Panc1 (cell line): ENCODE measurements around the gene RHOH. TPM values are rescaled to one million over a fixed set of nuclear protein-coding genes. Genes with fewer than 3 reads are reported as not detected.

Experiments used
- ATAC-seq: fragments of 200-7000 bp; cut with Tn5 transposase; 2 replicates; pipeline ENCODE4 v1.9.1; 2020; ENCODE audit warnings: mild to moderate bottlenecking, moderate library complexity
- BruUV-seq: library from RNA; stranded (reverse); fragments of 400-500 nt; replicated peaks from 2 replicates; lab custom pipeline; 2021; lab: Mats Ljungman, UMichigan
- CTCF ChIA-PET: fragments of 300-600 bp; sonication (Branson Sonifier 250); formaldehyde crosslinking; loops from one replicate; lab custom pipeline; 2022; ENCODE audit warnings: antibody characterized with exemption; lab: Charles Lee
- POLR2A ChIA-PET: fragments of 300-600 bp; sonication (Branson Sonifier 250); formaldehyde crosslinking; loops from one replicate; lab custom pipeline; 2022; ENCODE audit warnings: antibody characterized with exemption; lab: Charles Lee
- DNase-seq: peaks from one replicate; pipeline ENCODE4 v3.0.0-alpha.2; 2010; ENCODE audit warnings: low read depth, low spot score
- H3K27ac ChIP-seq: 2 replicates; pipeline ENCODE4 v1.5.1; 2011; ENCODE audit warnings: mild to moderate bottlenecking, low read length, inconsistent platforms
- H3K27me3 ChIP-seq: fragments of 200-500 bp; sonication (Bioruptor generic); 2 replicates; pipeline ENCODE4 v1.6.0; 2014; ENCODE audit warnings: low read length, inconsistent platforms; ENCODE audit not compliant: control insufficient read depth, insufficient read depth
- H3K36me3 ChIP-seq: fragments of 200-500 bp; sonication (Bioruptor generic); 2 replicates; pipeline ENCODE4 v1.5.1; 2014; ENCODE audit warnings: inconsistent platforms, mild to moderate bottlenecking, low read length, moderate library complexity; ENCODE audit not compliant: control insufficient read depth, insufficient read depth
- H3K4me1 ChIP-seq: 2 replicates; pipeline ENCODE4 v1.5.1; 2011; ENCODE audit warnings: inconsistent platforms, mild to moderate bottlenecking, low read length, moderate library complexity; ENCODE audit not compliant: control insufficient read depth, insufficient read depth
- H3K4me3 ChIP-seq, 2 experiments: 2 replicates each; pipeline ENCODE4 v1.5.1; 2011 to 2012; ENCODE audit warnings: low read depth in 2 of 2, low read length in 2 of 2, mild to moderate bottlenecking in 2 of 2, inconsistent platforms in 1 of 2, moderate library complexity in 1 of 2
- H3K9me3 ChIP-seq: fragments of 200-500 bp; sonication (Bioruptor generic); 2 replicates; pipeline ENCODE4 v1.5.1; 2014; ENCODE audit warnings: low read depth, mild to moderate bottlenecking, inconsistent platforms, low read length, moderate library complexity; ENCODE audit not compliant: control insufficient read depth, insufficient read depth
- CTCF ChIP-seq: fragments of 450-650 bp; IDR thresholded peaks from 2 replicates; pipeline ENCODE4 v1.5.1; 2017; ENCODE audit warnings: mild to moderate bottlenecking
- POLR2AphosphoS5 ChIP-seq: IDR thresholded peaks from 2 replicates; pipeline ENCODE4 v1.6.1; 2012; ENCODE audit warnings: mild to moderate bottlenecking, low read depth, low read length, moderate library complexity
- REST ChIP-seq, 2 experiments: IDR thresholded peaks; 2 replicates each; pipeline ENCODE4 v1.6.1; 2011 to 2012; ENCODE audit warnings: low read depth in 2 of 2, control low read depth in 1 of 2, low read length in 1 of 2, mild to moderate bottlenecking in 1 of 2, moderate library complexity in 1 of 2; ENCODE audit not compliant: insufficient read depth in 1 of 2
- SIN3A ChIP-seq: IDR thresholded peaks from 2 replicates; pipeline ENCODE4 v1.6.1; 2012; ENCODE audit warnings: low read depth, mild to moderate bottlenecking, low read length, moderate library complexity, borderline replicate concordance; ENCODE audit not compliant: insufficient read depth
- TCF7L2 ChIP-seq: IDR thresholded peaks from 2 replicates; pipeline ENCODE4 v1.6.1; 2011; ENCODE audit warnings: mild to moderate bottlenecking, low read depth, low read length, inconsistent platforms
- in situ Hi-C: cut with HindIII; loops from 2 replicates; pipeline ENCODE4 v1.10.0; 2016; ENCODE audit warnings: low sequenced_read_pairs, low pct_unique_long_range_greater_than_20kb
- intact Hi-C: fragments of 100-400 bp; cut with micrococcal nuclease; formaldehyde crosslinking; loops from one replicate; pipeline ENCODE4 v1.10.0; 2022; ENCODE audit not compliant: unreplicated experiment
- total RNA-seq: library from RNA; stranded (reverse); gene quantifications from one replicate; pipeline ENCODE4 v1.2.1, GENCODE V29; 2021; ENCODE audit not compliant: unreplicated experiment

RHOH gene
- total RNA-seq, 1 experiment from 2014 or later = 1.2 TPM

- ATAC-seq (no peak), DNase-seq (no peak)
- H3K4me1 ChIP-seq = no peaks in the 10 kb centered on the region; the same call in 1 of the 2 replicates
- no TSS peak for BruUV-seq
- no peak for TF ChIP-seq TCF7L2
- no peak for TF ChIP-seq CTCF
- TF ChIP-seq REST (IDR thresholded peaks at IDR 0.05; ENCODE audit: insufficient read depth in 1 of 2, low read depth in 2 of 2, low read length in 1 of 2) = no peak
- CTCF ChIA-PET = no interaction called here
- in situ Hi-C loops (no loop called here), intact Hi-C loops (no loop called here)
- no peaks in the 10 kb centered on the region for H3K27me3 ChIP-seq
- H3K4me3 ChIP-seq = no peak overlapping the region
- no peaks in the 10 kb centered on the region for H3K36me3 ChIP-seq
- peak overlapping the region; percentile 51; the same call in 1 of the 2 replicates for H3K27ac ChIP-seq
- POLR2A ChIA-PET = no interaction called here
- no peaks in the 10 kb centered on the region for H3K9me3 ChIP-seq
These were observed 44.2 kb downstream of the RHOH start for GRCh38 chr4:40241026-40241425.

- no peak for DNase-seq
- in situ Hi-C loops = no loop called here
- ATAC-seq = no peak
- intact Hi-C loops = no loop called here
- no peaks in the 10 kb centered on the region; the same call in 1 of the 2 replicates for H3K4me1 ChIP-seq
- TF ChIP-seq CTCF (no peak), SIN3A (no peak), TCF7L2 (no peak), REST (IDR thresholded peaks at IDR 0.05; ENCODE audit: insufficient read depth in 1 of 2, low read depth in 2 of 2, low read length in 1 of 2) (no peak), POLR2AphosphoS5 (no peak)
- no peaks in the 10 kb centered on the region for H3K36me3 ChIP-seq
- no TSS peak for BruUV-seq
- H3K27ac ChIP-seq = peak overlapping the region; percentile 57; the same call in 1 of the 2 replicates
- no peaks in the 10 kb centered on the region for H3K9me3 ChIP-seq
- ChIA-PET CTCF (no interaction called here), POLR2A (interaction anchor here (0.6 kb wide), 1 partner anchor 36 kb away, joined by 21 read pairs; no protein-coding TSS in a partner anchor)
- H3K27me3 ChIP-seq = no peaks in the 10 kb centered on the region
- no peak overlapping the region for H3K4me3 ChIP-seq
These were observed 45.1 kb downstream of the RHOH start for GRCh38 chr4:40241941-40242340.
